ENCODE results near the gene NELL2. TPM values are rescaled to one million over a fixed set of nuclear protein-coding genes. Genes with fewer than 3 reads are reported as not detected.

Gene NELL2
- total RNA-seq, 2 donors from 2014 or later, result 0.63 to 6.0 TPM

GRCh38 chr12:44780221-44780790 lies 95.8 kb downstream of the NELL2 start:
- H3K4me3 ChIP-seq, result no peak overlapping the region
- H3K4me1 ChIP-seq (ENCODE audit: control insufficient read depth in 1 of 2, low read depth in 2 of 2), result no peaks in the 10 kb centered on the region
- no peaks in the 10 kb centered on the region for H3K36me3 ChIP-seq
- H3K9me3 ChIP-seq, result no peaks in the 10 kb centered on the region
- no peak for ATAC-seq (ENCODE audit: insufficient number of reproducible peaks, low FRiP score, low read depth)
- no peak overlapping the region for H3K27ac ChIP-seq
- H3K27me3 ChIP-seq (replicated peaks; ENCODE audit: insufficient read depth), result no peaks in the 10 kb centered on the region
- TF ChIP-seq, protein P1, sequence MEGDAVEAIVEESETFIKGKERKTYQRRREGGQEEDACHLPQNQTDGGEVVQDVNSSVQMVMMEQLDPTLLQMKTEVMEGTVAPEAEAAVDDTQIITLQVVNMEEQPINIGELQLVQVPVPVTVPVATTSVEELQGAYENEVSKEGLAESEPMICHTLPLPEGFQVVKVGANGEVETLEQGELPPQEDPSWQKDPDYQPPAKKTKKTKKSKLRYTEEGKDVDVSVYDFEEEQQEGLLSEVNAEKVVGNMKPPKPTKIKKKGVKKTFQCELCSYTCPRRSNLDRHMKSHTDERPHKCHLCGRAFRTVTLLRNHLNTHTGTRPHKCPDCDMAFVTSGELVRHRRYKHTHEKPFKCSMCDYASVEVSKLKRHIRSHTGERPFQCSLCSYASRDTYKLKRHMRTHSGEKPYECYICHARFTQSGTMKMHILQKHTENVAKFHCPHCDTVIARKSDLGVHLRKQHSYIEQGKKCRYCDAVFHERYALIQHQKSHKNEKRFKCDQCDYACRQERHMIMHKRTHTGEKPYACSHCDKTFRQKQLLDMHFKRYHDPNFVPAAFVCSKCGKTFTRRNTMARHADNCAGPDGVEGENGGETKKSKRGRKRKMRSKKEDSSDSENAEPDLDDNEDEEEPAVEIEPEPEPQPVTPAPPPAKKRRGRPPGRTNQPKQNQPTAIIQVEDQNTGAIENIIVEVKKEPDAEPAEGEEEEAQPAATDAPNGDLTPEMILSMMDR (IDR thresholded peaks at IDR 0.05), result no peak
- no peak for DNase-seq (ENCODE audit: low spot score)

DNA sequence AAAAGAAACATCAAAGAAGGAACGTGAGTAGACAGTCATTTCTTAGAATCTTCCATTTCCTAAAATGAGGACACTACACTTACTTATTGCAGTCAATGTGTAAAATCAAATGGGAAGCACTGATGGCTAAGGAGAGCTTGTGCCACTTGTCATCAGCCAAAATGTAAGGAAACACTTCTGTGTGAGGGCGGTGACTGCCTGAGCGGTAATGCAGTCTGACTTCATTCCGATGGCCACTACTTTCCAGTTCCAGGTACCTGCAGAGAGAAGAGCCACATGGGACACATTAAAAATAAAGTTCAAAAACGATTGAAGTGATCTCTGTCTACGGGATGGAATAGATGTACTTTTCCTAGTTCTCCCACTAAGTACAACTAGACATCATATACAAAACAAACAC lies 96.3 kb downstream of the NELL2 start:
- no peaks in the 10 kb centered on the region for H3K9me3 ChIP-seq
- H3K27ac ChIP-seq, result no peak overlapping the region
- no peak overlapping the region for H3K4me3 ChIP-seq
- DNase-seq (ENCODE audit: low spot score), result no peak
- H3K27me3 ChIP-seq (replicated peaks; ENCODE audit: insufficient read depth), result no peaks in the 10 kb centered on the region
- H3K4me1 ChIP-seq (ENCODE audit: control insufficient read depth in 1 of 2, low read depth in 2 of 2), result no peaks in the 10 kb centered on the region
- no peak for ATAC-seq (ENCODE audit: insufficient number of reproducible peaks, low FRiP score, low read depth)
- TF ChIP-seq, protein P1 (IDR thresholded peaks at IDR 0.05), result no peak
- H3K36me3 ChIP-seq, result no peaks in the 10 kb centered on the region

- TF ChIP-seq, protein P1 (IDR thresholded peaks at IDR 0.05), result no peak
- H3K27me3 ChIP-seq (replicated peaks; ENCODE audit: insufficient read depth), result no peaks in the 10 kb centered on the region
- no peak overlapping the region for H3K4me3 ChIP-seq
- DNase-seq (ENCODE audit: low spot score), result no peak
- no peaks in the 10 kb centered on the region for H3K9me3 ChIP-seq
- no peak overlapping the region for H3K27ac ChIP-seq
- H3K4me1 ChIP-seq (ENCODE audit: control insufficient read depth in 1 of 2, low read depth in 2 of 2), result no peaks in the 10 kb centered on the region
- ATAC-seq (ENCODE audit: insufficient number of reproducible peaks, low FRiP score, low read depth), result no peak
- H3K36me3 ChIP-seq, result no peaks in the 10 kb centered on the region
Observed at GRCh38 chr12:44778863-44779262, 97.3 kb downstream of the NELL2 start.

- H3K27me3 ChIP-seq (replicated peaks; ENCODE audit: insufficient read depth), result no peaks in the 10 kb centered on the region
- no peaks in the 10 kb centered on the region for H3K36me3 ChIP-seq
- H3K9me3 ChIP-seq, result no peaks in the 10 kb centered on the region
- no peak overlapping the region for H3K27ac ChIP-seq
- TF ChIP-seq, protein P1 (IDR thresholded peaks at IDR 0.05), result no peak
- ATAC-seq (ENCODE audit: insufficient number of reproducible peaks, low FRiP score, low read depth) (no peak), DNase-seq (ENCODE audit: low spot score) (no peak)
- no peaks in the 10 kb centered on the region for H3K4me1 ChIP-seq (ENCODE audit: control insufficient read depth in 1 of 2, low read depth in 2 of 2)
- H3K4me3 ChIP-seq, result no peak overlapping the region
Observed at GRCh38 chr12:44777044-44777443, 99.1 kb downstream of the NELL2 start.

DNA sequence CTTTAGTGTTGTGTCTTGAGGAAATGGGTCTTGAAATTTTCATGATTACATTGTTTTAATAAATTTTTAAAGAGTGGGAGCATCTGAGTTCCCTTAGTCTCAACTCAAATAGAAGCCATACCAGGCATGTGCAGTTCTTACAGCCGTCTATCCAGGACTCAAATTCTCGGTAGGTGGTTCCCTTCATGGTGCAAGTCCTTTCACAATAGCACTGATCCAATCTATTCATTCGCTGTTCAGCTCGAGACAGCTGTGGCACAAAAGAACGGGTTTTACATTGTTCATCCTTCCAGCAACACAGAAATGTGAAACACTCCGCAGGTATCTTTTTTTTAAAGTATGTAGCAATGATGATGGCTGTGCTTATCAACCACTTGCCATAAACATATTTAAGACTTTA lies 100.2 kb downstream of the NELL2 start:
- DNase-seq (ENCODE audit: low spot score) (no peak), ATAC-seq (ENCODE audit: insufficient number of reproducible peaks, low FRiP score, low read depth) (no peak)
- Histone ChIP-seq H3K27ac (no peak overlapping the region), H3K27me3 (replicated peaks; ENCODE audit: insufficient read depth) (no peaks in the 10 kb centered on the region), H3K4me1 (ENCODE audit: control insufficient read depth in 1 of 2, low read depth in 2 of 2) (no peaks in the 10 kb centered on the region), H3K36me3 (no peaks in the 10 kb centered on the region), H3K9me3 (no peaks in the 10 kb centered on the region), H3K4me3 (no peak overlapping the region)
- TF ChIP-seq, protein P1 (IDR thresholded peaks at IDR 0.05), result no peak
